Spleen (tissue), 7 donors: Measurements from ENCODE around the gene SPTBN5.

Experiments
- POLR2AphosphoS5 ChIP-seq, 3 donors: sonication (generic); formaldehyde crosslinking; IDR thresholded peaks; one replicate each; pipeline ENCODE4 v1.5.1; 2017; ENCODE audit warnings: antibody characterized with exemption in 3 of 3
- TF ChIP-seq, protein P1 (sequence below), 11 experiments: fragments of 200-600 bp in 7 of 11; fragments of 450-650 bp in 4 of 11; sonication (generic) in 4 of 11; IDR thresholded peaks in 8 of 11; conservative IDR thresholded peaks in 3 of 11; 1 replicate in 7 of 11; 2 replicates in 4 of 11; pipeline versions ENCODE4 v1.4.0 to v1.8.0; 2016 to 2021; ENCODE audit warnings: antibody characterized with exemption in 11 of 11, inconsistent platforms in 4 of 11, mild to moderate bottlenecking in 1 of 11
- donor health status: DM: no; HTN: no; CAD: no; lungs with moderate emphysema.
- donor health status: DM: no; HTN: no; CAD: no.
- donor health status: DM: no; HTN: no; CAD: no.

DNA sequence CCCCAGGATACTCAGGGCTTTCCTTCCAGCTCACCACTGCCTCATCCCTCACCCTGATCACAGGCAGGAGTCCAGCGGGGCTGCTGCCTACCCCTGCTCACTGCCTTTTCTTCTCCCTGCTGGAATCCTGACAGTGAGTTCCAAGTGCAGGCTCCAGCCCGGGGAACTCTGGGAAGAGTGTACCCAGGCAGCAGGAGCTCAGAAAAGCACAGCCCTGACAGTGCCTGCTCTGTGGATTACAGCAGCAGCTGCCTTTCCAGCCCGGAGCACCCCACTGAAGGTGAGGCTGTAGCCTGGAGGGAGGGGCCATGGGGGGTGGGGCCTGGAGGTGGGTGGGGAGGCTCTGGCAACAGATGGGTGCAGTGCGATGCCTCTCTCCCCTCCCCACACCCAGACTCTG is 72.0 kb downstream of the SPTBN5 start:
- TF ChIP-seq, protein P1, sequence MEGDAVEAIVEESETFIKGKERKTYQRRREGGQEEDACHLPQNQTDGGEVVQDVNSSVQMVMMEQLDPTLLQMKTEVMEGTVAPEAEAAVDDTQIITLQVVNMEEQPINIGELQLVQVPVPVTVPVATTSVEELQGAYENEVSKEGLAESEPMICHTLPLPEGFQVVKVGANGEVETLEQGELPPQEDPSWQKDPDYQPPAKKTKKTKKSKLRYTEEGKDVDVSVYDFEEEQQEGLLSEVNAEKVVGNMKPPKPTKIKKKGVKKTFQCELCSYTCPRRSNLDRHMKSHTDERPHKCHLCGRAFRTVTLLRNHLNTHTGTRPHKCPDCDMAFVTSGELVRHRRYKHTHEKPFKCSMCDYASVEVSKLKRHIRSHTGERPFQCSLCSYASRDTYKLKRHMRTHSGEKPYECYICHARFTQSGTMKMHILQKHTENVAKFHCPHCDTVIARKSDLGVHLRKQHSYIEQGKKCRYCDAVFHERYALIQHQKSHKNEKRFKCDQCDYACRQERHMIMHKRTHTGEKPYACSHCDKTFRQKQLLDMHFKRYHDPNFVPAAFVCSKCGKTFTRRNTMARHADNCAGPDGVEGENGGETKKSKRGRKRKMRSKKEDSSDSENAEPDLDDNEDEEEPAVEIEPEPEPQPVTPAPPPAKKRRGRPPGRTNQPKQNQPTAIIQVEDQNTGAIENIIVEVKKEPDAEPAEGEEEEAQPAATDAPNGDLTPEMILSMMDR (IDR thresholded peaks at IDR 0.05 in 8 of 11, conservative IDR thresholded peaks at IDR 0.05 in 3 of 11) = no peak
- no peak for TF ChIP-seq POLR2AphosphoS5 (IDR thresholded peaks at IDR 0.05)
